SH-SY5Y (cell line): ENCODE measurements around the gene INTS7.

Source experiments
- GATA2 ChIP-seq: IDR thresholded peaks from 2 replicates; pipeline ENCODE4 v1.6.1; 2011; ENCODE audit warnings: mild to moderate bottlenecking, low read depth, low read length
- GATA3 ChIP-seq: IDR thresholded peaks from 2 replicates; pipeline ENCODE4 v1.6.1; 2011; ENCODE audit warnings: low read depth, mild to moderate bottlenecking, low read length, moderate library complexity

GRCh38 chr1:211908453-211908852, 126.9 kb downstream of the INTS7 start:
- no peak for TF ChIP-seq GATA2
- no peak for TF ChIP-seq GATA3
